Neural cell (in vitro differentiated cells): ENCODE results near the gene ETV7. TPM values are rescaled to one million over a fixed set of nuclear protein-coding genes. Genes with fewer than 3 reads are reported as not detected.

Experiments
- H2AFZ ChIP-seq: fragments of 200-600, 300-800 bp; sonication (generic), shearing (Covaris generic); 2 replicates; pipeline ENCODE4 v1.6.0; 2014; ENCODE audit warnings: low read depth, mild to moderate bottlenecking, antibody characterized with exemption, low read length, moderate library complexity
- H3F3A ChIP-seq: fragments of 200-600 bp; shearing (Covaris generic); 2 replicates; pipeline ENCODE4 v1.6.1; 2016; ENCODE audit warnings: mild to moderate bottlenecking, moderate library complexity, mixed read lengths, antibody characterized with exemption, low read length; ENCODE audit not compliant: insufficient read depth, poor library complexity, severe bottlenecking
- H3K27ac ChIP-seq: fragments of 200-600, 300-800 bp; sonication (generic), shearing (Covaris generic); 2 replicates; pipeline ENCODE4 v1.5.1; 2014; ENCODE audit warnings: mild to moderate bottlenecking, low read length, moderate library complexity
- H3K27me3 ChIP-seq: fragments of 300-800, 200-600 bp; sonication (generic), shearing (Covaris generic); 2 replicates; pipeline ENCODE4 v1.6.0; 2014; ENCODE audit warnings: mild to moderate bottlenecking, low read depth, low read length, moderate library complexity; ENCODE audit not compliant: insufficient read depth
- H3K36me3 ChIP-seq: fragments of 300-800, 200-600 bp; sonication (generic), shearing (Covaris generic); 2 replicates; pipeline ENCODE4 v1.5.1; 2014; ENCODE audit warnings: mild to moderate bottlenecking, antibody characterized with exemption, low read length, moderate library complexity; ENCODE audit not compliant: insufficient read depth
- H3K4me2 ChIP-seq: fragments of 300-800, 200-600 bp; sonication (generic), shearing (Covaris generic); 2 replicates; pipeline ENCODE4 v1.6.0; 2014; ENCODE audit warnings: mild to moderate bottlenecking, low read length
- H3K4me3 ChIP-seq: fragments of 300-800, 200-600 bp; sonication (generic), shearing (Covaris generic); 2 replicates; pipeline ENCODE4 v1.5.1; 2014; ENCODE audit warnings: mild to moderate bottlenecking, low read length, moderate library complexity
- H3K79me2 ChIP-seq: fragments of 200-600 bp; shearing (Covaris generic); replicated peaks from 2 replicates; pipeline ENCODE4 v1.6.0; 2014; ENCODE audit warnings: mild to moderate bottlenecking, low read length, moderate library complexity; ENCODE audit not compliant: insufficient read depth
- H3K9ac ChIP-seq: fragments of 300-800, 200-600 bp; sonication (generic), shearing (Covaris generic); 2 replicates; pipeline ENCODE4 v1.6.1; 2016; ENCODE audit warnings: mild to moderate bottlenecking, low read length, mixed read lengths
- H3K9me2 ChIP-seq: fragments of 200-600 bp; shearing (Covaris generic); 2 replicates; pipeline ENCODE4 v1.6.1; 2016; ENCODE audit warnings: mild to moderate bottlenecking, low read length, mixed read lengths; ENCODE audit not compliant: insufficient read depth
- H3K9me3 ChIP-seq: fragments of 200-600, 300-800 bp; sonication (generic), shearing (Covaris generic); 2 replicates; pipeline ENCODE4 v1.6.1; 2016; ENCODE audit warnings: mild to moderate bottlenecking, mixed run types, low read length, moderate library complexity, mixed read lengths
- H4K20me1 ChIP-seq: fragments of 200-600 bp; shearing (Covaris generic); 2 replicates; pipeline ENCODE4 v1.6.1; 2016; ENCODE audit warnings: mild to moderate bottlenecking, mixed run types; ENCODE audit not compliant: insufficient read depth
- CTCF ChIP-seq: fragments of 450-650 bp; IDR thresholded peaks from 2 replicates; pipeline ENCODE4 v1.5.1; 2014; ENCODE audit warnings: antibody characterized with exemption, mild to moderate bottlenecking, moderate library complexity; ENCODE audit not compliant: poor library complexity, severe bottlenecking
- EP300 ChIP-seq: fragments of 450-650 bp; conservative IDR thresholded peaks from 2 replicates; pipeline ENCODE4 v1.6.1; 2014; ENCODE audit warnings: antibody characterized with exemption, mild to moderate bottlenecking, moderate library complexity; ENCODE audit not compliant: poor library complexity, severe bottlenecking
- EZH2 ChIP-seq: fragments of 200-600, 300-800 bp; shearing (Covaris generic), sonication (generic); IDR thresholded peaks from 2 replicates; pipeline ENCODE4 v1.6.1; 2014; ENCODE audit warnings: antibody characterized with exemption, low read length, borderline replicate concordance, mild to moderate bottlenecking; ENCODE audit not compliant: insufficient read depth, poor library complexity, severe bottlenecking
- MXI1 ChIP-seq: fragments of 450-650 bp; conservative IDR thresholded peaks from 2 replicates; pipeline ENCODE4 v1.6.1; 2014; ENCODE audit warnings: antibody characterized with exemption, mild to moderate bottlenecking; ENCODE audit not compliant: poor library complexity, severe bottlenecking
- POLR2AphosphoS5 ChIP-seq: IDR thresholded peaks from 2 replicates; pipeline ENCODE4 v1.6.1; 2012
- RAD21 ChIP-seq: fragments of 450-650 bp; conservative IDR thresholded peaks from 2 replicates; pipeline ENCODE4 v1.6.1; 2014; ENCODE audit warnings: antibody characterized with exemption, mild to moderate bottlenecking, moderate library complexity
- REST ChIP-seq: IDR thresholded peaks from 2 replicates; pipeline ENCODE4 v1.6.1; 2012; ENCODE audit warnings: borderline replicate concordance
- SMC3 ChIP-seq: fragments of 450-650 bp; conservative IDR thresholded peaks from 2 replicates; pipeline ENCODE4 v1.6.1; 2014; ENCODE audit warnings: antibody characterized with exemption, mild to moderate bottlenecking, moderate library complexity; ENCODE audit not compliant: poor library complexity
- TAF1 ChIP-seq: IDR thresholded peaks from 2 replicates; pipeline ENCODE4 v1.6.1; 2012; ENCODE audit warnings: low read depth
- polyA plus RNA-seq: library from polyadenylated mRNA; depleted of rRNA; stranded (reverse); fragments of >200 nt; gene quantifications from 2 replicates; pipeline ENCODE4 v1.2.3, GENCODE V29; 2014

ETV7 gene
- polyA plus RNA-seq, 1 donor from 2014 or later: not detected

GRCh38 chr6:36346486-36347273 is 40.8 kb downstream of the ETV7 start:
- no peaks in the 10 kb centered on the region for H3K36me3 ChIP-seq
- H3K27ac ChIP-seq: no peak overlapping the region
- H3K4me2 ChIP-seq: no peak overlapping the region
- TF ChIP-seq SMC3 (no peak), TAF1 (no peak), EP300 (no peak), REST (no peak), POLR2AphosphoS5 (no peak), MXI1 (no peak), EZH2 (no peak), RAD21 (no peak), CTCF (no peak)
- no peaks in the 10 kb centered on the region for H4K20me1 ChIP-seq
- no peaks in the 10 kb centered on the region for H3K9me2 ChIP-seq
- no peak overlapping the region for H3K4me3 ChIP-seq
- H2AFZ ChIP-seq: no peak overlapping the region
- no peaks in the 10 kb centered on the region for H3K79me2 ChIP-seq
- no peaks in the 10 kb centered on the region for H3K27me3 ChIP-seq
- H3F3A ChIP-seq: no peaks in the 10 kb centered on the region
- H3K9ac ChIP-seq: no peak overlapping the region
- H3K9me3 ChIP-seq: no peaks in the 10 kb centered on the region

GRCh38 chr6:36345681-36346466 is 41.6 kb downstream of the ETV7 start:
- Histone ChIP-seq H3K36me3 (no peaks in the 10 kb centered on the region), H4K20me1 (no peaks in the 10 kb centered on the region), H3K9me3 (no peaks in the 10 kb centered on the region), H3K9me2 (no peaks in the 10 kb centered on the region), H3K4me3 (no peak overlapping the region), H2AFZ (no peak overlapping the region), H3K9ac (no peak overlapping the region), H3K79me2 (no peaks in the 10 kb centered on the region), H3F3A (no peaks in the 10 kb centered on the region), H3K27ac (no peak overlapping the region), H3K4me2 (no peak overlapping the region), H3K27me3 (no peaks in the 10 kb centered on the region)
- TF ChIP-seq POLR2AphosphoS5: no peak
- TF ChIP-seq REST: no peak
- TF ChIP-seq TAF1: no peak
- no peak for TF ChIP-seq RAD21
- TF ChIP-seq CTCF: no peak
- TF ChIP-seq EP300: no peak
- TF ChIP-seq SMC3: no peak
- TF ChIP-seq EZH2: no peak
- TF ChIP-seq MXI1: no peak
